Activated gamma-delta T cell treated with Interleukin-2 at 50 U/mL for 16 hours (primary cell): Measurements from ENCODE around the gene PASD1.
"Not testable (repeated sequence)": the region's sequence is repeated elsewhere in the genome, so short reads cannot be mapped to it uniquely, and the experiment has no call there.

Experiments
- DNase-seq: peaks from one replicate; pipeline ENCODE4 v3.0.0-alpha.2; 2020

Gene PASD1

DNA sequence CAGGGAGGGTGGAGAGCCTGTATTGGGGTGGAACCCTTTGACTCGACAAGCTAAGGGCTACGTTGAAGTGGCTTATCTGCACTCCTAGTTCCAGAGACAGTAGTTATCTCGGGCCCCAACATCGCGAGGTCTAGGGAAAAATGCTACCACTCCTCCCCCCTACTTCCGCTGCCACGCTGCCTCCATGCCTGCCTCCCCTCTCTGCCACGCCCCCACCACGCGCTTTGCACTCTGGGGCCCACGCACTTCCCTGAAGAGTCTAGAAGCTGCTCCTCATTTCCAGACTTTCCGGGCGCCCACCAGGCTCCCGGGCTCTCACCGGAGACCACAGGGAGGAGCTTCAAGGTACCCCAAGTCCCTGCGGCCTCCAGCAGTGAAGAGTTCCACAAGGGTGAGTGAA lies at the start of gene PASD1:
Gene PASD1, plus strand, starts transcription at position 227 of the 400 bp plus-strand sequence. CDS start 37,879 bp downstream, outside the sequence.
- DNase-seq: no peak

DNA sequence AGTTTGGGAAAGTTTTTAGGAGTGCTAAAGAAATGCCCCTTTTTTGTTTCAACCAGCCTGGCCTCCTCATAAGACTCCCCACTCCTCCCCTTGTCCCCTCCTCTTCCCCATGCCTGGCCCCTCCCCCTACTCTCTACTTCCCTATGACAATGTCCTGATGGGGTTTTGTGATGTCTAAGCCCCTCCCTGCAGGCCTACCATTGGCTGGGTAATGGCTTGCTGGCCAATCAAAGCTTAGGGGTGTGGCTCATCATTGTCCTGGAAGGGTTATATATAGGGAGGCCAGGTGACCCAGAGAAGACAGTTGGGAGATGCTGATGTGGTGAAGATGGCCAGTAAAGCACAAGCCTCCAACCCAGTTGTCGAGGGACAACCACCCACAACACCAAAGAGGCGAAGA lies 48.2 kb upstream of the PASD1 start:
- no peak for DNase-seq

GRCh38 chrX:151516538-151517187 lies 46.8 kb upstream of the PASD1 start:
- no peak for DNase-seq

GRCh38 chrX:151517421-151517820 lies 46.1 kb upstream of the PASD1 start:
- no peak for DNase-seq

GRCh38 chrX:151523351-151523750 lies 40.1 kb upstream of the PASD1 start:
- DNase-seq: no peak

DNA sequence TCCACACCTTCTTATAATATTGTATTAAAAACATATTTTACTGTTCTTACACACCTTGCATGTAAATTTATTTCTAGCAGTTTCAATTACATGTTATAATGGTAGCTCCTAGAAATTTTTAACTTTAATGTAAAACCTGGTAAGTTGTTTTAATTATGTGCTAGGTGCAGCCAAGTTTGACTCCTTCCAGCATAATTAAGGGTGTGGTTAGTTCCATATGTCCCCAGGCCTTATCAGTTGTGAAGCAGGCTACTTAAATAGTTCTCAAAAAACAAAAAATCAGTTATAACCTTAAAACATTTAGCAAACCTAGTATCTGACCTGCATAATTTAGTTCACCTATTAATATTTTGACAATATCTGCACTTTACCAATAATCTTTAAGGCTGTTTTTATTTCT lies 26.9 kb upstream of the PASD1 start:
- DNase-seq: no peak

- DNase-seq: no peak
These were observed 25.9 kb upstream of the PASD1 start for GRCh38 chrX:151537572-151537971.

GRCh38 chrX:151538190-151539122 lies 25.0 kb upstream of the PASD1 start:
- no peak for DNase-seq

- no peak for DNase-seq
These were observed 19.8 kb upstream of the PASD1 start for GRCh38 chrX:151543706-151544105.

- DNase-seq: not testable (repeated sequence)
These were observed 17.2 kb upstream of the PASD1 start for GRCh38 chrX:151546226-151546625.

DNA sequence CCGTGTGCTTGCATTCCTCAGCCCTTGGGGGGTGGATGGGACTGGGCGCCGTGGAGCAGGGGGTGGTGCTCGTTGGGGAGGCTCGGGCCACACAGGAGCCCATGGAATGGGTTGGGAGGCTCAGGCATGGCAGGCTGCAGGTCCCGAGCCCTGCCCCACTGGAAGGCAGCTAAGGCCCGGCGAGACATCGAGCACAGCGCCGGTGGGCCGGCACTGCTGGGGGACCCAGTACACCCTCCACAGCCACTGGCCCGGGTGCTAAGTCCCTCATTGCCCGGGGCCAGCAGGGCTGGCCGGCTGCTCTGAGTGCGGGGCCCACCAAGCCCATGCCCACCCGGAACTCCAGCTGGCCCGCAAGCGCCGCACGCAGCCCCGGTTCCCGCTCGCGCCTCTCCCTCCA lies 12.3 kb upstream of the PASD1 start:
- DNase-seq: not testable (repeated sequence)

DNA sequence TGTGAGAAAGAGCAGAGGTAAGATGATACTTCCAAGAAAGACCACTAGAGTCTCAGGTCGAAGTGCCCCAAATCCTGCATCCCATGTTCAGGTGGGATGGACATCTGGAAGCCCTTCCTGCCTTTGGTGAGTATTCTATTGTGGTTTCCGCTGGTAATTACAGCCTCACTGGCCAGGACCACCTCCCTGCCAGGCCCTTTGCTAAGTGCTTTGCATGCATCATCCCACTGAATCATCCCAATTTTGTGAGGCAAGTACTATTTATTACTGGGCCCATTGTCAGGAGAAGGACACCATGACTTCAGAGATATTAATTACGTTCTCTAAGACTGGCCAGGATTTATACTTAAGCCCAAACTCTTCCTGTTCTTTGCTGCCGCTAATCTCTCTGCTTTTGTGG lies 10.7 kb upstream of the PASD1 start:
- no peak for DNase-seq

DNA sequence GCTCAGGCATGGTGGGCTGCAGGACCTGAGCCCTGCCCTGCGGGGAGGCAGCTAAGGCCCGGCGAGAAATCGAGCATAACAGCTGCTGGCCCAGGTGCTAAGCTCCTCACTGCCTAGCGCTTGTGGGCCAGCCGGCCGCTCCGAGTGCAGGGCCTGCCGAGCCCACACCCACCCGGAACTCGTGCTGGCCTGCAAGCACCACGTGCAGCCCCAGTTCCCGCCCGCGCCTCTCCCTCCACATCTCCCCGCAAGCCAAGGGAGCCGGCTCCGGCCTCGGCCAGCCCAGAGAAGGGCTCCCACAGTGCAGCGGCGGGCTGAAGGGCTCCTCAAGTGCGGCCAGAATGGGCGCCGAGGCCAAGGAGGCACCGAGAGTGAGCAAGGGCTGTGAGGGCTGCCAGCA lies 8.2 kb upstream of the PASD1 start:
- DNase-seq: not testable (repeated sequence)

- not testable (repeated sequence) for DNase-seq
These were observed 990 bp upstream of the PASD1 start for GRCh38 chrX:151562485-151562884.

DNA sequence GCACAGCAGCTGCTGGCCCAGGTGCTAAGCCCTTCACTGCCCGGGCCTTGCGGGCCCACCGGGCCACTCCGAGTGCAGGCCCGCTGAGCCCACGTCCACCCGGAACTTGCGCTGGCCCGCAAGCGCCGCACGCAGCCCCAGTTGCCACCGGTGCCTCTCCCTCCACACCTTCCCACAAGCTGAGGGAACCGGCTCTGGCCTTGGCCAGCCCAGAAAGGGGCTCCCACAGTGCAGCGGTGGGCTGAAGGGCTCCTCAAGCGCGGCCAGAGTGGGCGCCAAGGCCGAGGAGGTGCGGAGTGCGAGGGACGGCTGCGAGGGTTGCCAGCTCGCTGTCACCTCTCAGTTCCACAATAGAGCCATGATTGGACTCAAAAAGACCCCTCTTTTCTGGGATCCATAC lies 472 bp upstream of the PASD1 start:
- not testable (repeated sequence) for DNase-seq

DNA sequence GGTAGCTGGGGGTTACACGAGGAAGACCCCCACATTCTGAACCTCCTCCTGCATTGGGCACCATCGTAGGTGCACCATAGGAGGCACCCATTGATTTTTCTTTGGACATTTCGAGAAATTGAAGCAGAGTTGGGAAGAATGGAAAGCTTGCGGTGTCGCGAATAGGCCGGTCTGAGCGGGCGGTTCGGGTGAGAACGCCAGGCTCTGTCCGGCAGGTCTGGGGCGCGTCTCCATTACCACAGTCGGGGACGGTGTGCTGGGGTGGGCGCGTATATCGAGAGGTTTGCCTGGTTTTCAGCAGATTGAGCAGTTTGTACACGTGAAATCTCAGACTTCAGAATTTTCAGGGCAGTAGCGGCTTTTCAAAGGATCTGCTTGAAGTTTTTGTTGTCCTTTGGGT lies 560 bp downstream of the PASD1 start:
- DNase-seq: no peak

DNA sequence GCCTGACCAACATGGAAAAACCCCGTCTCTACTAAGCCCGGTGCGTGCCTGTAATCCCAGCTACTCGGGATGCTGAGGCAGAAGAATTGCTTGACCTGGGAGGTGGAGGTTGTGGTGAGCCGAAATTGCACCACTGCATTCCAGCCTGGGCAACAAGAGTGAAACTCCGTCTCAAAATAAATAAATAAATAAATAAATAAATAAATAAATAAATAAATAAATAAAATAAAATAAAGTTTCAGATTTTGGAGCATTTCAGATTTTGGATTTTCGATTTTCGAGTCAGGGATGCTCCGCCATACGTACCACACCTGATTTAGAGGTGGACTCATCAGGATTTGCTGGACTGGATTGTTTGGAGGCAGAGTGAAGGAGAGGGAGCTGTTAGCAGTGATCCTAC lies 3.4 kb downstream of the PASD1 start:
- not testable (repeated sequence) for DNase-seq

DNA sequence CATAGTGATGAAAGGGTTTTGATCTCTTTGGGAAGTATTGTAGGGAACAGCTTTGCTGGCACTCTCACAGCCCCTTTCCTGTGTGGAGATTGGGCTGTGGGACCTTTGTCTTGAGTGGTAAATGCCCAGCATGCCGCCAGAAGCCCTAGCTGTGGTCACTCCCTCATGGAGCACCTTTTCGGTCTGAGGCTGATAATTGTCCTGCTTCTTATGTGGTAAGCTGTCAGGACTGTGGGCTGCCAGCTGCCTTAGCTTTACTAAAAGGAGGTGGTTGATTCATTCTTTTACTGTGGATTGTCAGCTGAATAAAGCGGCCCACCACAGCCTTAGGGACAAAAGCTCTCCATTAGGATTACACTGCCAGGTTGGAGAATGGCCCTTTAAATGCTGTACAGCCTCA lies 7.1 kb downstream of the PASD1 start:
- no peak for DNase-seq

DNA sequence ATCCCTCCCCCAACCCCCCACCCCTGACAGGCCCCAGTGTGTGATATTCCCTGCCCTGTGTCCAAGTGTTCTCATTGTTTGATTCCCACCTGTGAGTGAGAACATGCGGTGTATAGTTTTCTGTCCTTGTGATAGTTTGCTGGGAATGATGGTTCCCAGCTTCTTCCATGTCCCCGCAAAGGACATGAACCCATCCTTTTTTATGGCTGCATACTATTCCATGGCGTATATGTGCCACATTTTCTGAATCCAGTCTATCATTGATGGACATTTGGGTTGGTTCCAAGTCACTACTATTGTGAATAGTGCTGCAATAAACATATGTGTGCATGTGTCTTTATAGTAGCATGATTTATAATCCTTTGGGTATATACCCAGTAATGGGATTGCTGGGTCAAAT lies 29.9 kb downstream of the PASD1 start:
- DNase-seq: not testable (repeated sequence)

GRCh38 chrX:151596282-151596681 lies 32.8 kb downstream of the PASD1 start:
- DNase-seq: no peak

DNA sequence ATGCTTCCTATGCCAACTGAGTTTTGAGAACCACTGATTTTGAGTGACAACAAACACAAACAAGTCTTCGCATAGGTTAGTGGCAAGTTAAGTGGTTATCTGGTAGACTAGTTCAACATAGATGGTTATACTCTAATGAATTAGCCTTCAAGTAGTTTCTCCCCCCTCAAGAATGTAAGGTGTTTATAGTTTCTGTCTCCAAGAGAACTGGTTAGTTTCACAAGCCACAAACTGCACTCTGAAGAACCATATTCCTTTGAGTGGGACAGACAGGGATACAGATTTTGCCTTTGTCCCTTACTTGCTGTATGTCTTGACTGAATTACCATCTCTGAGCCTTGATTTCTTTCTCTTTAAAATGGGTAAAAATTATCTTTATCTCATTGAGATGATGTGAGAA lies 41.5 kb downstream of the PASD1 start:
- DNase-seq: no peak

DNA sequence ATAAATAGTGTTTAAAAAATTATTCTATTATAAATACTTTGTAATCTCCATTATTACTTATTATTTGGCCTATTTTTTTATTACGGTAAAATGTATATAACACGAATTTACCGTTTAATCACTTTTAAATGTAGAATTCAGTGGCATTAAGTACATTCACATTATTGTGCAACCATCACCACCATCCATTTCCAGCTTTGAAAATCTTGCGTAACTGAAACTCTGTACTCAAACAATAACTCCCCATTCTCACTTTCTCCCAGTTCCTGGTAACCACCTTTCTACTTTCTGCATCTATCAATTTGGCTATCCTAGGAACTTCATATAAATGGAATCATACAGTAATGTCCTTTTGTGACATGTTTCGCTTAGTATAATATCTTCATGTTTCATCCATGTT lies 45.7 kb downstream of the PASD1 start:
- no peak for DNase-seq

GRCh38 chrX:151621422-151621821 lies 57.9 kb downstream of the PASD1 start:
- DNase-seq: no peak

GRCh38 chrX:151624677-151625076 lies 61.2 kb downstream of the PASD1 start:
- DNase-seq: no peak
